A549 treated with Mapracorat at 1 μM for 4 hours (cell line): ENCODE data around the gene METTL6. TPM values are rescaled to one million over a fixed set of nuclear protein-coding genes. Genes with fewer than 3 reads are reported as not detected.

Experiments
- total RNA-seq: library from RNA; stranded (reverse); fragments of 200-300 nt; extraction: Qiagen RNA extraction; gene quantifications from 5 replicates; pipeline ENCODE4 v1.2.3, GENCODE V29; 2022

The METTL6 gene
- 24.9 to 30.7 TPM (median 26.3 TPM) in 5 replicates for total RNA-seq

GRCh38 chr3:15427182-15427880 lies at the start of gene METTL6, which contains the start of gene EAF1:
Gene METTL6, minus strand, starts transcription at chr3:15427544. Its CDS starts 1,033 bp downstream, at chr3:15426511.
Gene EAF1, plus strand, starts transcription at chr3:15427598. Its CDS starts 182 bp downstream, at chr3:15427780.

Other genes starting within 250 kb of the METTL6 start
- 20.6 to 28.1 TPM (median 26.6 TPM) in 5 replicates for gene CAPN7, start 221.3 kb downstream of the METTL6 start, total RNA-seq
- 15.5 to 18.1 TPM (median 16.8 TPM) in 5 replicates for gene SH3BP5, start 95.0 kb downstream of the METTL6 start, total RNA-seq
- 13.2 to 16.8 TPM (median 14.8 TPM) in 5 replicates for gene EAF1, start 54 bp upstream of the METTL6 start, total RNA-seq
- gene COLQ, start 94.2 kb upstream of the METTL6 start, total RNA-seq, result 0.22 to 0.54 TPM (median 0.28 TPM) in 5 replicates
- gene HACL1, start 174.0 kb upstream of the METTL6 start, total RNA-seq, result 23.9 to 29.5 TPM (median 25.7 TPM) in 5 replicates
- 15.8 to 18.4 TPM (median 16.7 TPM) in 5 replicates for gene BTD, start 174.2 kb upstream of the METTL6 start, total RNA-seq